NCI-H446 (cell line): ENCODE results near the gene OBSL1.

Experiments used
- DNase-seq, 2 experiments: peaks; one replicate each; lab custom pipeline; 2025; lab: John Stamatoyannopoulos, UW

The OBSL1 gene

DNA sequence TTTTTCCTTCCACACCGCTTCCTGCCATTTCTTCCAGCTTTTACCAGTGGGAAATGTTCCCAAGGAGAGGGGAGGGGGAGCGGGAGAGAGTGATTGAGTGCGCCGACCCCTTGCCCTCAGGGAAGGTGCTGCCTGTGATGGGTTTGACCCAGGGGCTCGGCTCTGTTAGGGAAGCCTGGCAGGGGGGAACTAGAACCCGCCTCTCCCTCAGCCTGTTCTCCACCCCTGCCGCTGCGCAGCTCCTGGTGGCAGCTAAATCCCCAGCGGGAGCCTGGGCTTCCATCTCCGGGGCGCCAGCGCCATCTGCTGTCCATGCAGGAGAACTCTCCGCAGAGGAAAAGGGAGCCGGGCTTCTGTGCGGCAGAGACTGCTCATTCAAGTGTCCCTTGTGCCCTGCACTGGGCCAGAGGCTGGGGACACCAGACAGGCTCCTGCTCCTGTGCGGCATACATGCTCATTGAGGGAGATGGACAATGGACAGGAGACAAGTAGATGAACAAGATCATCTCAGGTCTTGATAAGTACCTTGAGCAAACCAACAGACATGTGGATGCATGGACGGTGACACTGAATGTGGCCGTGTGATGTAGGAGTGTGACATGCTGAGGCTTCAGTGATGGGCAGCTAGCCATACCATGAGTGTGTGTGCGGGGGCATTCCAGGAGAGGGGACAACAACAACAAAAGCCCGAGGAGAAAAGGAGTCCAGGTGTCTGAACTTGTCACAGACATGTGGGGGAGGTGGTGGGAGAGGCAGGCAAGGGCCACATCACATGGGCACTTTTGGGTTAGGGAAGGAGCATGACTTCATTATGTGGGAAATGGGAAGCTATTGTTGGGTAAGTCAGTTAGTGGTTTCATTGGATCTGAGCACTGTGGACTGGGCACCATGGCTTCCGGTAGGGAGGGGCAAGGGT lies 41.0 kb downstream of the OBSL1 start:
- DNase-seq, result peak; percentile 62 to 91

DNA sequence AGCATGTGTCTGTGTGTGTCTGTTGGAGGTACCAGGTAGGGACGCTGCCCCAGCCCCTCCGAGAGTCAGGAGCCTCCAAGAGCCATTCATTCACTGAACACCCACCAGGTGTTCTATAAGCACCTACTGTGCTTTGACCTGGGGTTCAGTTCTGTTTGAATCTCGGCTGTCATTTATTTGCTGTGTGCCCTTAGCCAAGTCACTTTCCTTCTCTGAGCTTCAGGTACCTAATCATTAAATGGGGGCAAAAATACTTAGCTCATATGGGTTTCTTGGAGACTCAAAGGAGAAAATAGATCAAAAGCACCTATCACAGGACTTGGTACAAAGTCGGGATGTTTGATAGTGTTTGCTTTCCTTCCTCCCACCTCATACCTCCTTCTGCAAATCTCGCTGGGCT lies 43.9 kb downstream of the OBSL1 start:
- DNase-seq, result no peak

DNA sequence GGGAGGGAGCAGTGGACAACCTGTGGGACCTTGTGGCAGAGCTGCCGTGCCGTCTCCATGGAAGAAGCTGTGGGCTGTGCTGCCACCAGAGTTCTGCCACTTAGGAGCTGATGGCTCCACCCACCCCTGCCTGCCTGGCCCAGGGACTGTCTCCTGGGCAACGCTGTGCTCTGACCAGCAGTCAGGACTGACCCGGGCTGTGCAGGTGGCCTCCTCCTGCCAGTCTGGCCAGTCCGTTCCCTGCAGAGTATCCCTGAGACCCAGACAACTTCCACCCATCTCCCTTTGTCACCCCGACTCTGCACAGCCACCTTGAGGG lies 44.3 kb downstream of the OBSL1 start:
- DNase-seq, result no peak

DNA sequence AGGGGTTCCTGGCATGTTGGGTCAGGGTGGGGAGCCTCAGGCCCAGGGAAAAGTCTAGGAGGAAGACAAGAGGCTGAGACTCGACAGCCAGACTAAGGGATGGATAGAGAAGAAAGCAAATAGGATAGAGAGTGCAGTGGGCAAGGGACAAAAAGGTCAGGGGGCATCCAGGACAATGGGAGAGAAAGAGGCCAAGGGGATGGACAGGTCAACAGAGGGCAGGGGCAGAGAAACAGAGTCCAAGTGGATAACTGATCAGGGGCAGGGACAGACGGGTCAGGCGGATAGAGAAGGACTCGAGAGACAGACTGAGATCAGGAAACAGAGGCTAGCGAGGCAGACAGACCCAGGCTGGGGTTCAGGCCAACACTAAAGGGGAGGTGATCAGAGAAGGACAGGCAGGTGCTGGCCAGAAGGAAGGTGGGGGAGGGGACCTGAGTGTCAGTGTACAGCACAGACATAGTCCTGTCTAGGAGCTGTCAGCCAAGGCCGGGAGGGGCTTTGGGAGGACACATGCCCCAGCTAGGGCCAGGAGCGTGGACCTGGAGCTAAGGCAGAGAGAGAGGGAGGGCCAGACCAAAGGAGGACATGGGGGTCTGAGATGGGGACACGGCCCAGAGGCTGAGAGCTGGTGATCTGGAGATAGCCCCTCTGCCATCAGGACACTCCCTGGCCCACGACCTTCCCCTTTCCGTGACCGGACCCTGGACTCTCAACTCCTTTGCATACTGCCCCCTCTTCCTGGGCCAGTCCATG lies 44.8 kb downstream of the OBSL1 start:
- no peak for DNase-seq

DNA sequence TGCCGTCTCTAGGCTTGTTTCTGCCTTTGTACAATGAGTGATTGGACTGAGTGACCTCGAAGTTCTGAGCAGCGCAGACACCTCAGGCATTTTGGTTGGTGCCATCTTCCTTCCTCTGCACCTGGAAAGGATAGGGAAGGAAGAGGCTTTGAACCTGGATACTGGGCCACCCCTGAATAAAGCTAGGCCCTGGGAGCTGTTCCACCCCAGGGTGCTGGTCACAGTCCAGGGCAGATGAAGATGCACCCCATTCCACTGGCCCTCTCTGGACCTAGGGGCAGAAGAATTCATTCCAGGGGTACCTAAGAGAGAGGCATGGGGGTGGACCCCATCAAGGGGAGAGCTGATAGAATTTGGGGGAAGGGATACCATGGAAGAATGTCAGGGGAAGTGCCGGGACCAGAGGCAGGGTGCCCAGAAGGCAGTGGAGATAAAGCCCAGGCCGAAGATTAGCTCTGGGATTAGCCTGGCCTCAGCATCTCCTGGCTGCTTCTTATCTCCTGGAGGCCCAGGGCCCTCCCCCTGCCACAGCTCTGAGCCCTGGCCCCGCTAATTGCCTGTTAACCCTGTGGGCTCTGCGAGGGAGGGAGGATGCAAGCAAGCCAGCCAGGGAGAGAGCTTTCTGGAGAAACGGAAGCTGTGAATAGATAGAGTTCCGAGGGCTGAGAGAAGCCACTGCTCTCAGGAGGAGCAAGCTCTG lies 45.7 kb downstream of the OBSL1 start:
- no peak for DNase-seq

DNA sequence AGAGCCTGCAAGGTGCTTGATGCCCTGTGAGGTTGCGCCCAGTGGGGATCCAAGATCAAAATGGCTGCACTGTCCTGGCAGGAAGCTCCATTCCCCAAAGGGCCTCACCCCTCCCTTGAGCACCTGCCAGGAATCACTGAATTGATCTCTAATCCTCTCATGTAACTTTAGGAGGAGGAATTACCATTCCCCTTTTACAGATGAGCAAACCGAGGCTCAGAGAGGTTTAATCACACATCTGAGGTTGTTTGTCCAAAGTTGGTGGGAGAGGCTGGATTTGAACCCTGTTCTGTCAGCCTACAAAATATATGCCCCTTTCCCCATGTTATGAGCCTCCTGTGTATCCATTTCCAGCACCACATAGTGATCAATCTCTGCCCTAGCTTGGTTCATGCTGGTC lies 46.5 kb downstream of the OBSL1 start:
- DNase-seq, result no peak

DNA sequence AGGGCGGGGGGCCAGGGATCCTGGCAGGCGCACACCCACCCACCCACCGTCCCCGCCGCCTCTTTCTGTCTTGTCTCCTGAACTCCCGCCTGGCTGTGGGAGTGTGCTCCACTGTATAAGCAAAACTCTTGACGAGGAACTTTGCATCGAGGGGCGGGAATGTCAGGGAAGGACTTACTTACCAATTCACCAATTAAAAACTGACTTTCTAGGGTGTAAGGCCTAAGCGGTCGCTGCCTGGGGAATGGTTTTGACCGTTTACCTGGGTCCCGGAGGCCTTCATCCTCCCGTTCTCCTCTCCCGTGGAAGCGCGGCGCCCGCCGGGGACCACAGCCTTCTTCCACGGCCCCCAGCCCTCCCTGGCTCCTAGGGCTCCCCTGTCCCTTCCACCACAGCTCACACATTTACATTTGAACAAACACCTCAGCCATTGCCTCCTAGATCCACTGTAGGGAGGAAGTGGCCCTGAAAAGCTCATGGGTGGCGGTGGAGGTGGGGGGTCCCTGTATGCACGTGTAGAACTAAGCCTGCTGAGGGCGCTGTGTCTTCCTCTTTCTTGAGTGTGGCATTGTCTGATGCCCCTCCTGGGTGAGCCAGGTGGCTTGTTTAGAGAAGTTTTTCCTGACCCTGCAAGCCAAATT lies 48.2 kb downstream of the OBSL1 start:
- DNase-seq, result no peak

DNA sequence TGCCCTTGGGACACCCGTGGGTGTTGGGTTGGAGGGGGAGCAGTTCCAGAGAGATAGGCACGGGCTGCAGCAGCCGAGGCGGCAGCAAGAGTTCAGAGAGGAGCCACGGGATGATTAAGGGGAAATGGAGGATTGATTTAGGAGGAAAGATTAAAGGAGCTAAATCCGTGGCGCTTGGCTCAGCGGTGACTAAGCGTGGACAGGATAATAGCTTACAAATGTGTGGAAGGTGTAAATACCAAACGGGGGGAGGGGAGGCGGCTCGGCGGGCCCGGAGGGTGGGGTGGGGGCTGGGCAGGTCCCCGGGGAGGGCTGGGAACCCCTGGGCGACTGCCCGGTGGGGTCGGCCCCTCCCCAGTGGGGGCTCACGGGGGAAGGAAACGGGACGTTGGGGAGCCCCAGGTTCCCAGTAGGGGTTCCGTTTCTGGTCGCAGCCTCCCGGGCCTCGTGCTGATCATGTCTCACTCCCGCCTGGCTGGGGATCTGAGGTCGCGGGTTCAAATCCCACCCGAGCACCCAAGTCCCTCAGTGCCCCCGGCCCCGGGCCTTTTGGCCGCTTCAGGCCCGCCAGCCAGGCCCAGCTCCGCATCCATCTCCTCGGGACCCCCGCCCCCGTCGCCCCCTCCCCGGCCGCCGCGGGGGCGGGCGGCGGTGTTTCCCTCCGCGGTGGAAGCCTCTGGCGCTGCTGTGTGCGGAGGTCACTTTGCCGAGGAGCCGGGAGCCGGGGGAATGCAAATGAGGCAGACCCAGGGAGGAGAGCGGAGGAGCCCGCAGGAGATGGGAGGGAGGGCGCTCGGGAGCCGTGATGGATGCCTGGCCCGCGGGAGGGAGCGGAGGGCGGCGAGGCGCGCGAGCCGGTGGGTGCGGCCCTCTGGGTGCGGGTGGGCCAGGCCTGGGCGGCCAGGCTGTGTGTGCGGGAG lies 49.0 kb downstream of the OBSL1 start:
- DNase-seq, result no peak

DNA sequence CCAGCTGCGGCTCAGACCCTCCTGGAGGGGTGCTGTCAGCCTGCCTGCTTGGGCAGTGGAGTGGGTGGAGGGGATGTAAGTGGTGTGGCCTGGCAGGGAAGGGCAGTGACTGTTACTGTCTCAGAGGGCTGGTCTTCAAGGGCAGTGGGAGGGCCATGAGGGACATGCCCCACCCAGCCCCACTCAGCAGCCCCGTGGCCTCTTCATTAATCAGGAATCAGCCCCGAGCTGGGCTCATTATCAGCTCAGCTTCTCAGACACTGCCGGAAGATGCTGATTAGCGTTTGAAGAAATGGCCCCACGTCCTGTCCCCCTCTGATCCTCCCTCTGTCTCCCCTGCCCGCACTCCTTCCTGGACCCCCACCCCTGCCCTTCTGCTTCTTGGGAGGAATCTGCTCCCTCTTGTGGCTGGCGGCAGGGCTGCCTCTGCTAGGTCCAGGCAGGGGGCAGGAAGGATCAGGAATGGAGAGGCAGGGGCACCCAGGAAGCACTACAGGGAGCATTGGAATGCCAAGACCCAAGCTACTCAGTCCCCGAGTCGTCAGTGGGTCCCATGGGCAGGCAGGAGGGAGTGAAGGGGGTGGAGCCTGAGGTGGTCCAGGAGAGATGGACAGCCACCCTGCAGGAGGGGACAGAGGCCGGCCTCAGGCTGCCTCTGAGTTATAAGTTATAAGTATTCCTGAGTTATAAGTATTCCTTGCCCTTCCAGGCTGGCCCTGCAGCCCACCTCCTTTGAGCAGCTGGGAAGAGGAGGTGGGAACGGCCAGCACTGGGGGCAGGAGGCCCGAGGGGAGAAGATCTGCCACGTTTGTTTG lies 50.1 kb downstream of the OBSL1 start:
- peak; percentile 32 to 36 for DNase-seq

DNA sequence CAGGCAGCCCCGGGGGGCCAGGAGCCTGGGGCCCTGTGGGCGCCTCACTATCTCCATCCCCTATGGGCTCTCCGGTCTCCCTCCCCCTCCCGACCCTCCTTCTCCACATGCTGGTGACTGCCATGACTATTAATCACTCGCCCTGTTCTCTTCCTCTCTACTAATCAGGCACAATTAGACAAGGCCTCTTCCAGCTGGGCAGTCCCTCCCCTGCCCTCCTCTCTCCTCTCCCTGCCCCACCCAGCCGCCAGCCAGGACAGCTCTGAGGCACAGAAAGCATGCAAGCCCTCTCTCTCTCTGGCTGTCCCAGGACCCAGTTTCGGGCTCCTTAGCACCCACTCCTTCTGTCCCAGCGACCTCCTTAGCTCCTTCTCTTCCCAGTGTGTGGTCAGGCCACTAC lies 51.3 kb downstream of the OBSL1 start:
- DNase-seq, result no peak

DNA sequence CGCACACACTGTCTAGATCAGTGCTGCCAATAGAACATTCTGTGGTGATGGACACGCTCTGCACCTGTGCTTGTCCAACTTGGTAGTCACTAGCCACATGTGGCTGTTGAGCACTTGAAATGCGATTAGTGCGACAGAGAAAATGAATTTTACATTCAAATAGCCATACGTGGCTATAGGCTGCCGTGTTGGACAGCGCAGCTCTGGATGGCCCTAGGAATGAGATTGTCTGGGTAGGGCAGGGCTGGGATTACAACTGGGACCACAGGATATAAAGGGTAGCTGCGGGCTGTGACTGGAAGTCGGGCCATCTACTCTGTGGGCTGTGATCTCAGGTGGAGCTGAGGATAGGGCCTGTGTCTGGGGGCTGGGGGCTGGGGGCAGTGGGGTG lies 51.8 kb downstream of the OBSL1 start:
- DNase-seq, result no peak

DNA sequence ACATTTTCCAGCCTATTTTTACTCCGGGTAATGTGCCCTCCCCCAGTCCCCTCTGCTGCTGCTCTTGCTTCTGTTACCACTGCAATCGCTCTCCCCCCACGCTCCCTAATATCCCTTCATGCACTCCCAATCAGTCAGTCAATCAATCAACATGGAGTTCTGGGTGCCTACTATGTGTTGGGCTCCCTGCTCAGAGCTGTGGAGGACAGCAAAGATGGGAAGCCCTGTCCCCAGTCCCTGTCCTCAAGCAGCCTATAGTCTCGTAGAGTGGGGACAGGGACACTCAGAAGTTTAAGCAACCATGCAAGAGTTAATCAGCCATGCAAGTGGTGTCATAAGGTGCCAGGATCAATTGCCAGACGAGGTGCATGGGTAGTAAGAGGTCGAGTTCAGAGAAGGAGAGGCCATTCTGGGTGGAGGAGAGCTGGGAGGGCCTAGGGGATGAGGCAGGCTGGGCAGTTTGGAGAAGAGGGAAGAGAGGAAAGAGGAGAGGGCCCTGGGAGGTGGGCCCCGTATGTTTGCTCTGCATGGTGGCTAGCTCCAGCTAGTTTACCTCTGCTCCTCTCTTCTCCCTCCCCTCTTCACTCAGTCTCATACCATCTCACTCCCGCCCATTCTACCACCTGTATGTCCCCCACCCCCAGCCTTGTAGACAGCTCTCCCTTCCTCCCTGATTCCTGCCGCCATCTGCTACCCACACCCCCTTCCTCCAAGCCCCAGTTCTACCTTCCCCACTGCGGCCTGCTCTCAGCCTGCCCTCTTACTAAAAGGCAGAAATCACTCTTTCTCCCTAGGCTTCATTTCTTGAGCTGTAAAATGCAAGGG lies 53.2 kb downstream of the OBSL1 start:
- no peak for DNase-seq

DNA sequence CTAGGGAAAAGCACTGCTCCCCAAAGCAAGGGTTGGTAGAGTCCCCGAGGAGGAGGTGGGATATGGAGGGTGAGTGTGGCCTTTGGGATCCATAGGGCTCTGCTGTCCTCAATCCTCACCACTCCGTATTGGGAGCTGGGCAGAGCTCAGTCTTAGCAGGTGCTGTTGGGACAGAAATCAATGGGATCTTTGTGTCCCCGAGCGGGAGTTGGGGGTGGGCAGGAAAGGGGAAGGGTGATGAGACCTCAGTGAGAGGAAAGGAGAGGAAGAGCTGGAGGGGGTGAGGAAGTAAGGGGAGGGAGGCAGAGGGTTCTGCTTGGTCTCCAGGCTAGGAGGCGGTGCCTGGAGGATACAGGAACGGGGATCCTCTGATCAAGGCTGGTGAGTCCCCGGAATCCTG lies 54.5 kb downstream of the OBSL1 start:
- DNase-seq, result no peak

DNA sequence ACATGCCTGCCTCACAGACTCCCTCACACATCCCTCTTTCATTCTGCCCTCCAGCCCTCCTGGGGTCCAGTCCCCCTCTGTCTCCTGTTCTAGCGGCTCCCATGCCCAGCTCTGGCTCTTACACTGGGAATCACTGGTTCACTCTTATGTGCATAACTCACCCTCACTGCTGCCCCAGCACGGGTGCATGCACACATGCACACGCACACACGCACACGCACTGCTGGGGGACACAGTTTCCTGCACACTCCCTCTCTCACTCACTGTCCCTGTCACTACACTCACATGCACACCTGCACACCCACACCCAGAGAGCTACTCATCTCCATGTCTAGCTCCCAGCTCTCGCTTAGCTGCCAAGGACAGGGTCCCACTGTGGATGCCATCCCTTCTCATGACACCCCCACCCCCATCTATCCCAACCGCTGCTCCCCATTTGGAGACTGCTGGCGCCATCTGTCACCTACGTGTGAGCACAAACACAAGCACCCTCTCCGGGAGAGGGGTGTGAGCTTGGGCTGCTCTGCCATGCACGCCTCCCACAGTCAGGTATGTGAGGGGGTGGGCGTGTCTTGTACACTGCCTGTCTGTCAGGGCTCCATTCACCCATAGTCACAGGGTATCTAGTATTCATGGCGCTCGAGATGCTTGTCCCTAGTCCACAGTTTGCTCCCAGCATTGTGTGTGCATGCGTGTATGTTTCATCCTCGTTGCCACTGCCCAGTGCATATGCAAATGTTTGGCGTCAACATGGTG lies 55.3 kb downstream of the OBSL1 start:
- no peak for DNase-seq

DNA sequence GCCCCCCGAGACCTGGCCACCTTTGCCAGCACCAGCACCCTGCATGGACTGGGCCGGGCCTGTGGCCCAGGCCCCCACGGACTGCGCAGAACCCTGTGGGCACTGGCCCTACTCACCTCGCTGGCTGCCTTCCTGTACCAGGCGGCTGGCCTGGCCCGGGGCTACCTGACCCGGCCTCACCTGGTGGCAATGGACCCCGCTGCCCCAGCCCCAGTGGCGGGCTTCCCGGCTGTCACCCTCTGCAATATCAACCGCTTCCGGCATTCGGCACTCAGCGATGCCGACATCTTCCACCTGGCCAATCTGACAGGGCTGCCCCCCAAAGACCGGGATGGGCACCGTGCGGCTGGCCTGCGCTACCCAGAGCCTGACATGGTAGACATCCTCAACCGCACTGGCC lies 56.5 kb downstream of the OBSL1 start:
- no peak for DNase-seq

DNA sequence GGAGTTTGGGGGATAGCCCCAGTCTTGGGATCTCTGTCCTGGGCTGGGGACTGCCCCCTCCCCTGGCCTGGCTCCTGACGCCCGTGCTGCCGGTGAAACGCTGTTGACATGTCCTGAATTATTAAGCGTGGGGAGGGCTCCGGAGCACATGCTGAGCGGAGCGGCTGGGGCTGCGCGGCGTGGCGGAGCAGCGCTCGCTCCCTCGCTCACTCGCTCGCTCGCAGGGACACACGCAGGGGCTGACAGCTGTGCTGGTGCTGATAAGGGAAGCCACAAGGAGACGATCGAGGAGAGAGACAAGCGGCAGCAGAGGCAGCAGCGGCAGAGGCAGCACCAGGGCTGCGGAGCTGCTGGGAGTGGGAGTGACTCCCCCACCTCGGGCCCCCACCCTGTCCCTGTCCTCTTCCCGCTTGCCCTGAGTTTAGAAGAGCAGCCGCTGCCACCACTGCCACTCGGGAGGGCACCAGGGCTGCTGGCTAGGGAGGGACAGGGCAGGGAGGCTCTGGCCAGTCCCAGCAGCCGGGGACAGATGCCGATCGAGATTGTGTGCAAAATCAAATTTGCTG lies 57.1 kb downstream of the OBSL1 start, which contains the start of gene ASIC4:
Gene ASIC4, plus strand, starts transcription at position 287 of the 566 bp plus-strand sequence. Its CDS starts 243 bp downstream, at position 530.
- DNase-seq, result no peak

DNA sequence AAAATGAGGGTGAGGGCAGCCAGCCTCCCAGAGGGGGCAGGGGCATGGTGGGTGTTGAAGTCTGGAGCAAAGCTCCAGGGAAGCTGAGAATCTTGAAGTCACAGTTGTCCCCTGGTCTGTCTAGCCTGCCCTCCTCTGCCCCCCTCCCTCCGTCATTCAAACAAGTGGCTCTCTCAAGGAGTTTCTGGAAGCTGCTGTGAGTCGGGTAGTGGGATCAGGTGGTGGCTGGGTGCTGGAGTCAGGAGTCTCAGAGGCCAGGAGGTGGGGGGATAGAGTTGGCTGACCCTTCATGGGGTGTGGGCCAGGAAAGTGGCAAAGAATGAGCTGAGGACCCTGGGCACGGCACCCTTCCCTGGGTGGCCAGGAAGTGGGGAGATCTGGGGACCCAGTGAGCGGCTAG lies 57.6 kb downstream of the OBSL1 start:
- DNase-seq, result no peak

DNA sequence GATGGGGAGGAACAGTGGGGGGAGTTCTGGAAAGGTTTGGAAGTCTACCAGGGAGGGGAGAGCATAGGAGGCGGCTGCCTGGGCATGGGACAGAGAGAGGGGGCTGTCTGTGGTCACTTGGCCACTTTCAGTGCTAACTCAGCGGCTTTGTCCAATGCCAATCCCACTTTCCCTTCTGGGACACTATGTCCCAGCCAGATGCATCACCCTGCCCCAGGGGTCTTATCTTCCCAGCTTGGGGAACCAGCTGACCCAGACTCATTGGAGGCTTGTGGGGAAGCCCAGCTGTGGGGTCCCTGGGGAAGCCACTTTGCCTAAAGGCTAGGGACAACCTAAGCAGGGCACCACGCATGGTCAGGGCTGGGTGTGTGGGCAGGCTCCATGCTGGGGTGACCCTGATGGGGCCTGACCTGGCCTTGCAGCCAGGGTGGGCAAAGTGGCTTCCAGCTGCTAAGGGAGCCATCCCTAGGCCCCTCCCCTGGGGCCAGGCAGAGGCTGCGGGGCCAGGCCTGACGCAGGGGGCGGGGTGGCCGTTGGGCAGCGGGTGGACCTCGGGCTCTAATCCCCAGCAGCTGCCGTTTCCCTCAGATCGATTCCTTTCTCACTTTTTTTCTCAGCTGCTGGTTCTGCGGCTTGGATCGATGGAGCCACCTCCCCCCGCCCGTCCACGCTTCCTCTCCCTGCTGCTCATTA lies 58.7 kb downstream of the OBSL1 start:
- no peak for DNase-seq
